Upper lobe of right lung (tissue), 1 donor: ENCODE data around the gene TSPAN4. TPM values are rescaled to one million over a fixed set of nuclear protein-coding genes. Genes with fewer than 3 reads are reported as not detected.

Experiments used
- ATAC-seq: fragments of 200-7000 bp; cut with Tn5 transposase; one replicate; pipeline ENCODE4 v1.9.1; 2020; ENCODE audit warnings: mild to moderate bottlenecking, moderate library complexity
- DNase-seq: peaks from one replicate; pipeline ENCODE4 v3.0.0-alpha.2; 2020
- H3K27ac ChIP-seq: fragments of 200-600 bp; one replicate; pipeline ENCODE4 v1.8.0; 2022
- H3K27me3 ChIP-seq: fragments of 200-600 bp; one replicate; pipeline ENCODE4 v1.8.0; 2022; ENCODE audit warnings: mild to moderate bottlenecking
- H3K36me3 ChIP-seq: fragments of 200-600 bp; one replicate; pipeline ENCODE4 v1.8.0; 2022
- H3K4me1 ChIP-seq: fragments of 200-600 bp; one replicate; pipeline ENCODE4 v1.8.0; 2022
- H3K4me3 ChIP-seq: fragments of 200-600 bp; one replicate; pipeline ENCODE4 v1.8.0; 2022; ENCODE audit warnings: mild to moderate bottlenecking
- H3K9me3 ChIP-seq: fragments of 200-600 bp; one replicate; pipeline ENCODE4 v1.8.0; 2022
- CTCF ChIP-seq: fragments of 200-600 bp; IDR thresholded peaks from one replicate; pipeline ENCODE4 v1.8.0; 2022; ENCODE audit warnings: antibody characterized with exemption
- intact Hi-C: fragments of 100-400 bp; cut with DNase I; formaldehyde crosslinking; loops from one replicate; pipeline ENCODE4 v1.11.0; 2022
- total RNA-seq: library from RNA; stranded (reverse); fragmentation: NEBNext Ultra II Directional; extraction: Animal tissue kit (Norgen Biotek cat#: 25700); gene quantifications from one replicate; pipeline ENCODE4 v1.2.1, GENCODE V29; 2021
- donor health status: DM: no; HTN: yes; CAD: no; lungs with severe emphysema.

The TSPAN4 gene
- total RNA-seq, 1 donor from 2014 or later: 167 TPM

- Histone ChIP-seq H3K27ac (peak overlapping the region; percentile 88), H3K9me3 (no peaks in the 10 kb centered on the region), H3K4me1 (peaks cover 12% of the 10 kb centered on the region), H3K36me3 (no peaks in the 10 kb centered on the region), H3K4me3 (peak overlapping the region; percentile 85), H3K27me3 (no peaks in the 10 kb centered on the region)
- ATAC-seq (peak; percentile 55), DNase-seq (peak; percentile 83)
- no peak for TF ChIP-seq CTCF
- intact Hi-C loops: no loop called here
Measured at GRCh38 chr11:911031-911889, 68.6 kb downstream of the TSPAN4 start.

- Histone ChIP-seq H3K9me3 (no peaks in the 10 kb centered on the region), H3K27ac (peak overlapping the region; percentile 88), H3K27me3 (no peaks in the 10 kb centered on the region), H3K36me3 (no peaks in the 10 kb centered on the region), H3K4me3 (peak overlapping the region; percentile 85), H3K4me1 (peaks cover 12% of the 10 kb centered on the region)
- DNase-seq: no peak
- no peak for ATAC-seq
- intact Hi-C loops: no loop called here
- TF ChIP-seq CTCF: no peak
Measured at GRCh38 chr11:911890-912219, 69.2 kb downstream of the TSPAN4 start.

- Histone ChIP-seq H3K9me3 (no peaks in the 10 kb centered on the region), H3K27me3 (no peaks in the 10 kb centered on the region), H3K4me1 (peaks cover 12% of the 10 kb centered on the region), H3K36me3 (no peaks in the 10 kb centered on the region), H3K27ac (no peak overlapping the region), H3K4me3 (no peak overlapping the region)
- DNase-seq (no peak), ATAC-seq (no peak)
- intact Hi-C loops: no loop called here
- TF ChIP-seq CTCF: no peak
Measured at GRCh38 chr11:912266-912665, 69.6 kb downstream of the TSPAN4 start.

- no peak for DNase-seq
- Histone ChIP-seq H3K9me3 (no peaks in the 10 kb centered on the region), H3K4me1 (peaks cover 12% of the 10 kb centered on the region), H3K4me3 (no peak overlapping the region), H3K27me3 (no peaks in the 10 kb centered on the region), H3K27ac (no peak overlapping the region), H3K36me3 (no peaks in the 10 kb centered on the region)
- no peak for ATAC-seq
- intact Hi-C loops: no loop called here
- no peak for TF ChIP-seq CTCF
Measured at GRCh38 chr11:913043-913442, 70.4 kb downstream of the TSPAN4 start.

GRCh38 chr11:914204-914603 is 71.6 kb downstream of the TSPAN4 start:
- peak overlapping the region; percentile 68 for H3K27ac ChIP-seq
- no peaks in the 10 kb centered on the region for H3K36me3 ChIP-seq
- DNase-seq (no peak), ATAC-seq (no peak)
- intact Hi-C loops: no loop called here
- no peak for TF ChIP-seq CTCF
- no peak overlapping the region for H3K4me3 ChIP-seq
- H3K27me3 ChIP-seq: no peaks in the 10 kb centered on the region
- H3K9me3 ChIP-seq: no peaks in the 10 kb centered on the region
- peaks cover 14% of the 10 kb centered on the region for H3K4me1 ChIP-seq
